GM10266 (cell line): ENCODE measurements around the gene RCAN2.

Experiments used
- DNase-seq: peaks from one replicate; pipeline ENCODE4 v3.0.0; 2012; ENCODE audit errors: extremely low spot score
- TF ChIP-seq, protein P1 (sequence below): IDR thresholded peaks from 2 replicates; pipeline ENCODE4 v1.5.1; 2012; ENCODE audit warnings: mild to moderate bottlenecking, low read depth; ENCODE audit not compliant: control insufficient read depth, insufficient read depth; ENCODE audit errors: missing control alignments

Gene RCAN2

DNA sequence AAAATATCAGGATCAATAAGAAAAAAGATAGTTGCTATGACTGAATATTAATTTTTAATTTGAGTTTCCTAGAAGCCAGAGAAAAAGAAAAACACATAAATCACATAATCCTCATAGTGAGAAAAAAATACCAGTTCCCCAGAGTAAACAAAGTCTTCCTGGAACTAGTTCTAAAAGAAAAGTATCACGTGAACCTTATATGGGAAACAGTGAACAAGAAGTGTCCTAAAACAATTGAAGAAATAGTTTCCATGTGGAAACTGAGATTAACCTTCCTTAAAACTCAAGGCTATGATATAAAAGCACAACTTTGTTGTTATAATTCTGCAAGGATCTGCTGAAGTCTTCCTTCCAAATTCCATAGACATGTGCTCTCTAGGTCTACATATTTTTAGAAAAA is 50.6 kb downstream of the RCAN2 start:
- no peak for DNase-seq

DNA sequence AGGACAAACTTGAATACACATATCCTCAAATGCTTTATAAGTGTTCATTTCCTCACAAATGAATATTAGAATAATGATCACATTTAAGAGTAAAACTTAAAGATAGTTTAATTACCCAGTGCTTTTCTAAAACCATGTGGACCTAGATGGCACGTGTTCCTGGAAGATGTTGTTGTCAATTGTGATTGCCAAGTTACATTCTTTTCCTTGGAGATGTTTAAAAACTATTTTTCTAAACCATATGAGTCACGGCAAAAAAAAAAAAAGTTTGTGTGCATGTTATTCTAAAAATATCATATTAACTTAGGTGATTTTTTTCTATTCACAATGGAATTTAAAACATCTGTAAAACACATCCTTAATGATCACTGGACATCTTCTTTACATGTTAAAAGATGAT is 51.1 kb downstream of the RCAN2 start:
- no peak for DNase-seq
- TF ChIP-seq, protein P1, sequence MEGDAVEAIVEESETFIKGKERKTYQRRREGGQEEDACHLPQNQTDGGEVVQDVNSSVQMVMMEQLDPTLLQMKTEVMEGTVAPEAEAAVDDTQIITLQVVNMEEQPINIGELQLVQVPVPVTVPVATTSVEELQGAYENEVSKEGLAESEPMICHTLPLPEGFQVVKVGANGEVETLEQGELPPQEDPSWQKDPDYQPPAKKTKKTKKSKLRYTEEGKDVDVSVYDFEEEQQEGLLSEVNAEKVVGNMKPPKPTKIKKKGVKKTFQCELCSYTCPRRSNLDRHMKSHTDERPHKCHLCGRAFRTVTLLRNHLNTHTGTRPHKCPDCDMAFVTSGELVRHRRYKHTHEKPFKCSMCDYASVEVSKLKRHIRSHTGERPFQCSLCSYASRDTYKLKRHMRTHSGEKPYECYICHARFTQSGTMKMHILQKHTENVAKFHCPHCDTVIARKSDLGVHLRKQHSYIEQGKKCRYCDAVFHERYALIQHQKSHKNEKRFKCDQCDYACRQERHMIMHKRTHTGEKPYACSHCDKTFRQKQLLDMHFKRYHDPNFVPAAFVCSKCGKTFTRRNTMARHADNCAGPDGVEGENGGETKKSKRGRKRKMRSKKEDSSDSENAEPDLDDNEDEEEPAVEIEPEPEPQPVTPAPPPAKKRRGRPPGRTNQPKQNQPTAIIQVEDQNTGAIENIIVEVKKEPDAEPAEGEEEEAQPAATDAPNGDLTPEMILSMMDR: no peak

More for the DNA sequence above, 50.6 kb downstream of the RCAN2 start:
- TF ChIP-seq, protein P1: no peak

DNA sequence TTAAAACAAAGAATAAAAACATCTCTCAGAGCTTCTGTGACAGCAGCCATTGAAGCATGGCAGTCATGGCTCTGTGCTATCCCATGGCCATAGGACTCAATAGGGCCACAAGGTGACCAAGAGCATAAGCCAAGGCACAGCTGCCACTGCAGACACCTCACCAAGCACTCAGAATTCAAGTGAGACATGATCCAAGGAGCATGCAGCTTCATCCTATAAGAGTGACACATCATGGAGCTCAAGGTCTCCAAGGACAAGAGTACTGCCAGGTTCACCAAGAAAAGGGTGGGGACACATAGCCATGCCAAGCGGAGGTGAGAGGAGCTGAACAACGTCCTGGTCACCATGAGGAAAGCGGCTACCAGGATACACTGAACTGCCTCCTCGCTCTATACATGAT is 53.0 kb downstream of the RCAN2 start:
- TF ChIP-seq, protein P1: no peak
- DNase-seq: no peak

DNA sequence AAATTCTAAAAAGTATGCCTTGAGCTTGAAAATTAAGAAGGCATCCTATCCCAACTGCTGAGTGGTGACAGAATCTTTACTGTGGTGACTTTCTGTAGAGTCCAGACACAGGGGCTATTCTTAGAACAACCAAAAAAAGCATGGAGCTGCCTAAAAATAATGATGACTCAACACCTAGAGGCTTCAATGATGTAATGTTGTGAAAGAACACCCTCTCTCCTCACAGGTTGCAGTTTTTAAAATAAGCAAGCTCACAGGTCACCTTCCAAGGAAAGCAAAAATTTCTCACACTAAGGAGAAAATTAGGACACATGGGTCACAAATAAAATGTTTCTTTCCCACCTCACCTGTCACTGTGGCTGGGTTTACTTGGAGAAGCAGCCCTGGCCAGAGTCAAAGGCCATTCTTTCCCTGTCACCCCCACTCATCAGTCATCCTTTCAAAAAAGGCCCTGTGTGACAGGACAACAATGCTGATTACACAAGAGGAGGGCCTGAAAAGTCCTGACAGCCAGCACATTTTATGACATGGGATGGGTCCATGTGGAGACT is 53.5 kb downstream of the RCAN2 start:
- no peak for DNase-seq
- TF ChIP-seq, protein P1: no peak

DNA sequence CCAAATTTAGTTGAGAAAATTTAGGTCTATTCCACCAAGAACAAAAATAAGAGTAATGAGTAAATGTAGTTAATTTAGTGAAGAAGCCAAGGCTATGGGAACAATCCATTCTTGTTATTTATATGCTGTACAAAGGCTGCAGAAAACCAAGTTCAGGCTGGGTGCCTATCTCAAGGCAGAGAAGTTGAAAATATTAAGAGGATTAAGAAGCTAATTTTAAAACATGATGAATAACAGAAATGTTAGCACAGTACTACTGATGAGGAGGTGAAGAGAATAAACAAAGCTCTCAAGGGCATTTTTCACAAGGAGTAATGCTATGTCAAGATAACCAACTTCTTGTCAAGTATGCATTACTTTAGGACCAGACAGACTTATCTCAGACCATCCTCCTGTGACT is 68.6 kb downstream of the RCAN2 start:
- TF ChIP-seq, protein P1: no peak
- no peak for DNase-seq

DNA sequence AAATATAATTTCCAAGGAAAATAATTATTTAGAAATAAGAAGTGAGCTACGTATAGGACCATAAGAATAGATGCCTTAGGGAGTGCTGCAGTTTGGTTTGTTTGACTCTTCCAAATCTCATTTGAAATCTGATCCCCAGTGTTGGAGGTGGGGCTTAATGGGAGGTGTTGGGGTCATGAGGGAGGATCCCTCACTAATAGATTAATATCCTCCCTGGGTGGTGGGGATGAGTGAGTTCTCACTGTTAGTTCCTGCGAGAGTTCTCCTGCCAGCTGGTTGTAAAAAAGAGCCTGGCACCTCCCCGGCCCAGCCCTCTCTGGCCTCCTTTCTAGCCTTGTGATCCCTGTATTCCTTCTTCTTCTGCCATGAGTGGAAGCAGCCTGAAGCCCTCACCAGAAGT is 69.3 kb downstream of the RCAN2 start:
- TF ChIP-seq, protein P1: no peak
- no peak for DNase-seq

DNA sequence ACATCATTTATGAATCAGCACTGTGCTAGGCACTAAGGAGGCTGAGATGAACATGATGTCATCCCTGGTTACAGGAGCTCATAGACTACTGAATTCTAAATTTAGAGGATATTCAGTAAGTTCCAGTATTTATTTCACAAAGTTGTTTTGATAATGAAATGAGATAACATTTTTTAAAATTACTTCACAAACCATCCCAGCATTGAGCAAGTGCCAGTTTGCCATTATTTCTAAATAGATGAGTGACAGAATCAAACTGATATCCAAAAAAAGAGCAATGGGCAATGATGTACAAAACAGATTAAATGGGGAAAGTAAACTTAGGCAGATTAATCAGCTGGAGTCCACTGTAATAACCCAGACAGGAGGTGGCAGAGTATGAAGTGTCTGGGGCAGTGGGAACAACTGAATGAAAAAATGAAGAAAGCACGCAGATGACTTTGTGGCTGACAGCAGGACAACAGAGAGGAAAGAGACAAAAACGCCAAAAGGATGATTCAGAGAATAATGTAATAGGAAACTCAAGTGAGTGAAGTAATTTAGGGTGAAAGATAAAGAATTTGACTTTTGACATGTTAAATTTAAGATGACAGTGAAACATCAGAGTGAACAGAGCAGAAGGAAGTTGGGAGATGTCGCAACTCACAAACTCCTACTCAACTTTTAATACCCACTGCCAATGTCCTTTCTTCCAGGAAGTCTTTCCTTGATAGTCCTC is 70.2 kb downstream of the RCAN2 start:
- TF ChIP-seq, protein P1: no peak

More for the DNA sequence above, 70.2 kb downstream of the RCAN2 start:
- DNase-seq: no peak
